Embryonic facial prominence (tissue), 1 donor: ENCODE measurements around the gene SAMSN1.
"Not testable (repeated sequence)": the region's sequence is repeated elsewhere in the genome, so short reads cannot be mapped to it uniquely, and the experiment has no call there.

Source experiments
- DNase-seq: peaks from one replicate; pipeline ENCODE4 v3.0.0-alpha.2; 2016; ENCODE audit errors: extremely low spot score

Gene SAMSN1

GRCh38 chr21:14566894-14567293, 20.8 kb upstream of the SAMSN1 start:
- no peak for DNase-seq

- DNase-seq: no peak
Measured at GRCh38 chr21:14562959-14563358, 16.8 kb upstream of the SAMSN1 start.

GRCh38 chr21:14560555-14560954, 14.4 kb upstream of the SAMSN1 start:
- DNase-seq: no peak

GRCh38 chr21:14560139-14560538, 14.0 kb upstream of the SAMSN1 start:
- DNase-seq: no peak

GRCh38 chr21:14559102-14559501, 13.0 kb upstream of the SAMSN1 start:
- no peak for DNase-seq

GRCh38 chr21:14557413-14557812, 11.3 kb upstream of the SAMSN1 start:
- no peak for DNase-seq

GRCh38 chr21:14554948-14555347, 8.8 kb upstream of the SAMSN1 start:
- no peak for DNase-seq

GRCh38 chr21:14553422-14553821, 7.3 kb upstream of the SAMSN1 start:
- DNase-seq: no peak

GRCh38 chr21:14551741-14552140, 5.6 kb upstream of the SAMSN1 start:
- no peak for DNase-seq

- DNase-seq: no peak
Measured at GRCh38 chr21:14550135-14550534, 4.0 kb upstream of the SAMSN1 start.

- no peak for DNase-seq
Measured at GRCh38 chr21:14548779-14549178, 2.7 kb upstream of the SAMSN1 start.

GRCh38 chr21:14547834-14548513, 1.9 kb upstream of the SAMSN1 start:
- DNase-seq: no peak

- not testable (repeated sequence) for DNase-seq
Measured at GRCh38 chr21:14546719-14547118, 604 bp upstream of the SAMSN1 start.

GRCh38 chr21:14543983-14544382, 2.1 kb downstream of the SAMSN1 start:
- DNase-seq: no peak

GRCh38 chr21:14542638-14543037, 3.5 kb downstream of the SAMSN1 start:
- no peak for DNase-seq

- DNase-seq: no peak
Measured at GRCh38 chr21:14541841-14542490, 4.1 kb downstream of the SAMSN1 start.

- no peak for DNase-seq
Measured at GRCh38 chr21:14538483-14538882, 7.6 kb downstream of the SAMSN1 start.

GRCh38 chr21:14536929-14537328, 9.2 kb downstream of the SAMSN1 start:
- DNase-seq: no peak

GRCh38 chr21:14535702-14536101, 10.4 kb downstream of the SAMSN1 start:
- no peak for DNase-seq

GRCh38 chr21:14533499-14534428, 12.4 kb downstream of the SAMSN1 start:
- no peak for DNase-seq

GRCh38 chr21:14531757-14532316, 14.3 kb downstream of the SAMSN1 start:
- no peak for DNase-seq

GRCh38 chr21:14530592-14530991, 15.5 kb downstream of the SAMSN1 start:
- DNase-seq: no peak
